Cardiac fibroblast (primary cell): ENCODE results near the gene GPR34.
"Not testable (repeated sequence)": the region's sequence is repeated elsewhere in the genome, so short reads cannot be mapped to it uniquely, and the experiment has no call there.

ENCODE experiments used
- DNase-seq, 2 donors: peaks; one replicate each; pipeline versions ENCODE4 v3.0.0 to v3.0.0-alpha.2; 2010; ENCODE audit warnings: low read depth in 2 of 2
- H3K4me3 ChIP-seq, 2 donors: replicated peaks in 1 of 2; 1 replicate in 1 of 2; 2 replicates in 1 of 2; pipeline ENCODE4 v1.5.1; 2011; ENCODE audit warnings: low read depth in 2 of 2, low read length in 2 of 2, mild to moderate bottlenecking in 2 of 2, moderate library complexity in 1 of 2
- CTCF ChIP-seq: IDR thresholded peaks from one replicate; pipeline ENCODE4 v1.5.1; 2011; ENCODE audit warnings: low read depth, mild to moderate bottlenecking, low read length, inconsistent platforms

Gene GPR34

GRCh38 chrX:41688835-41689234 is at the start of gene GPR34:
GPR34 (plus strand) TSS chrX:41688973; CDS start chrX:41695634, 6,661 bp downstream.
- no peak for TF ChIP-seq CTCF
- no peak within 1 kb of the TSS for H3K4me3 ChIP-seq
- no peak for DNase-seq

GRCh38 chrX:41646201-41646600 is 42.6 kb upstream of the GPR34 start:
- H3K4me3 ChIP-seq, DNase-seq: not testable (repeated sequence)

- H3K4me3 ChIP-seq, result no peak overlapping the region
- no peak for DNase-seq
- TF ChIP-seq CTCF, result no peak
Measured at GRCh38 chrX:41653125-41653524, 35.6 kb upstream of the GPR34 start.

GRCh38 chrX:41655101-41655500 is 33.7 kb upstream of the GPR34 start:
- DNase-seq, result no peak
- no peak overlapping the region for H3K4me3 ChIP-seq
- no peak for TF ChIP-seq CTCF

- no peak for TF ChIP-seq CTCF
- DNase-seq, result peak in 1 of 2 donors; percentile 51
Measured at GRCh38 chrX:41655631-41656030, 33.1 kb upstream of the GPR34 start.

GRCh38 chrX:41661366-41662095 is 27.2 kb upstream of the GPR34 start:
- TF ChIP-seq CTCF, result no peak
- no peak overlapping the region for H3K4me3 ChIP-seq
- DNase-seq, result peak; percentile 20 to 46

More at GRCh38 chrX:41655631-41656030, 33.1 kb upstream of the GPR34 start:
- H3K4me3 ChIP-seq, result no peak overlapping the region

GRCh38 chrX:41664375-41664901 is 24.3 kb upstream of the GPR34 start:
- no peak for DNase-seq
- TF ChIP-seq CTCF, result no peak
- no peak overlapping the region for H3K4me3 ChIP-seq
